Measurements from ENCODE around the gene LAMC3. TPM values are rescaled to one million over a fixed set of nuclear protein-coding genes. Genes with fewer than 3 reads are reported as not detected.

The LAMC3 gene
- total RNA-seq, 1 experiment from 2014 or later: 0.36 TPM

GRCh38 chr9:131037335-131038255, 28.6 kb downstream of the LAMC3 start:
- H3K27me3 ChIP-seq (replicated peaks; ENCODE audit: control insufficient read depth, insufficient read depth, low read length): no peaks in the 10 kb centered on the region
- no peak overlapping the region for H3K4me3 ChIP-seq (ENCODE audit: low read depth, low read length)
- ChIA-PET POLR2A (no interaction called here), CTCF (interaction anchor here (0.7 kb wide), 1 partner anchor 39 kb away, joined by 3 read pairs; no protein-coding TSS in a partner anchor)
- no peaks in the 10 kb centered on the region for H3K36me3 Mint-ChIP-seq (ENCODE audit: insufficient read depth, unreplicated experiment)
- H3K4me3 Mint-ChIP-seq (ENCODE audit: unreplicated experiment): no peak overlapping the region
- intact Hi-C loops (cut with micrococcal nuclease; ENCODE audit: unreplicated experiment): no loop called here
- no TSS peak for BruUV-seq (replicated peaks)
- H3K27me3 Mint-ChIP-seq (ENCODE audit: insufficient read depth, unreplicated experiment): peaks cover 24% of the 10 kb centered on the region
- H3K27ac Mint-ChIP-seq (ENCODE audit: unreplicated experiment): no peak overlapping the region
- no peaks in the 10 kb centered on the region for H3K36me3 ChIP-seq (ENCODE audit: control insufficient read depth, insufficient read depth, low read length)
- H3K4me1 ChIP-seq: no peaks in the 10 kb centered on the region
- TF ChIP-seq CTCF (IDR thresholded peaks at IDR 0.05; ENCODE audit: insufficient read depth in 1 of 2, low read depth in 1 of 2, low read length in 1 of 2, severe bottlenecking in 1 of 2, unreplicated experiment in 1 of 2): no peak
- peaks cover 5% of the 10 kb centered on the region for H3K4me1 Mint-ChIP-seq (ENCODE audit: low read depth, unreplicated experiment)
- H3K9me3 Mint-ChIP-seq (ENCODE audit: unreplicated experiment): no peaks in the 10 kb centered on the region
- DNase-seq: no peak
- no peaks in the 10 kb centered on the region for H3K9me3 ChIP-seq

- DNase-seq: no peak
Measured at GRCh38 chr9:131038256-131039128, 29.5 kb downstream of the LAMC3 start.

More at GRCh38 chr9:131038256-131039128, 29.5 kb downstream of the LAMC3 start:
- ChIA-PET CTCF (interaction anchor here (0.6 kb wide), 1 partner anchor 929 kb away, joined by 4 read pairs; no protein-coding TSS in a partner anchor), POLR2A (no interaction called here)
- no TSS peak for BruUV-seq (replicated peaks)
- no peaks in the 10 kb centered on the region for H3K9me3 Mint-ChIP-seq (ENCODE audit: unreplicated experiment)
- intact Hi-C loops (cut with micrococcal nuclease; ENCODE audit: unreplicated experiment): no loop called here
- no peak overlapping the region for H3K27ac Mint-ChIP-seq (ENCODE audit: unreplicated experiment)
- no peak overlapping the region for H3K4me3 Mint-ChIP-seq (ENCODE audit: unreplicated experiment)
- no peak for TF ChIP-seq CTCF (IDR thresholded peaks at IDR 0.05; ENCODE audit: insufficient read depth in 1 of 2, low read depth in 1 of 2, low read length in 1 of 2, severe bottlenecking in 1 of 2, unreplicated experiment in 1 of 2)
- Histone ChIP-seq H3K9me3 (no peaks in the 10 kb centered on the region), H3K4me1 (no peaks in the 10 kb centered on the region), H3K27me3 (replicated peaks; ENCODE audit: control insufficient read depth, insufficient read depth, low read length) (no peaks in the 10 kb centered on the region), H3K4me3 (ENCODE audit: low read depth, low read length) (no peak overlapping the region), H3K36me3 (ENCODE audit: control insufficient read depth, insufficient read depth, low read length) (no peaks in the 10 kb centered on the region)
- H3K4me1 Mint-ChIP-seq (ENCODE audit: low read depth, unreplicated experiment): peaks cover 5% of the 10 kb centered on the region
- no peaks in the 10 kb centered on the region for H3K36me3 Mint-ChIP-seq (ENCODE audit: insufficient read depth, unreplicated experiment)
- peaks cover 19% of the 10 kb centered on the region for H3K27me3 Mint-ChIP-seq (ENCODE audit: insufficient read depth, unreplicated experiment)
